Stimulated activated CD4-positive, alpha-beta T cell treated with anti-CD3 and anti-CD28 coated beads, Interleukin-15, amount 100 ng/mL, for 1 hour (primary cell): ENCODE measurements around the gene TRMU.

ENCODE experiments used
- DNase-seq, 2 donors: peaks; one replicate each; pipeline ENCODE4 v3.0.0-alpha.2; 2020; ENCODE audit warnings: low read depth in 1 of 2, low spot score in 1 of 2

Gene TRMU

GRCh38 chr22:46335201-46336118, at the start of gene TRMU:
TRMU (plus strand) TSS chr22:46335714; CDS start chr22:46335765, 51 bp downstream.
- peak; percentile 50 to 60 for DNase-seq

DNA sequence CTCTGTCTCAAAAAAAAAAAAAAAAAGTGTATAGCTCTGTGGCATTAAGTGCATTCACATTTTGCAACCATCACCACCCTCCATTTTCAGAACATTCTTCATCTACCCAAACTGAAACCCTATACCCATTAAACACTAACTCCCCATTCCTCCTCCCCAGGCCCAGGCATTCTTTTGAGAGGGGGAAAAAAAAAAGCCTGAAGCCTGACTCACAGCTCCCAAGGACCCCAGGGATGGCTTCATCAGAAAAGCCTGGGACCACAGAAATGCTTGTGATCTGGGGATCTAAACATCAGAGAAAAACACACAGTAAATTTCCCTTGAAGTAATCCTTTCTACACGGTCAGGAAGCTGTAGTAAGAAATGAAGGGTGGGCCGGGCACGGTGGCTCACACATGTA, 49.5 kb upstream of the TRMU start:
- no peak for DNase-seq

GRCh38 chr22:46286941-46287872, 48.3 kb upstream of the TRMU start:
- no peak for DNase-seq

- DNase-seq, result no peak
These were observed 47.4 kb upstream of the TRMU start for GRCh38 chr22:46287873-46288751.

- no peak for DNase-seq
These were observed 46.7 kb upstream of the TRMU start for GRCh38 chr22:46288846-46289243.

DNA sequence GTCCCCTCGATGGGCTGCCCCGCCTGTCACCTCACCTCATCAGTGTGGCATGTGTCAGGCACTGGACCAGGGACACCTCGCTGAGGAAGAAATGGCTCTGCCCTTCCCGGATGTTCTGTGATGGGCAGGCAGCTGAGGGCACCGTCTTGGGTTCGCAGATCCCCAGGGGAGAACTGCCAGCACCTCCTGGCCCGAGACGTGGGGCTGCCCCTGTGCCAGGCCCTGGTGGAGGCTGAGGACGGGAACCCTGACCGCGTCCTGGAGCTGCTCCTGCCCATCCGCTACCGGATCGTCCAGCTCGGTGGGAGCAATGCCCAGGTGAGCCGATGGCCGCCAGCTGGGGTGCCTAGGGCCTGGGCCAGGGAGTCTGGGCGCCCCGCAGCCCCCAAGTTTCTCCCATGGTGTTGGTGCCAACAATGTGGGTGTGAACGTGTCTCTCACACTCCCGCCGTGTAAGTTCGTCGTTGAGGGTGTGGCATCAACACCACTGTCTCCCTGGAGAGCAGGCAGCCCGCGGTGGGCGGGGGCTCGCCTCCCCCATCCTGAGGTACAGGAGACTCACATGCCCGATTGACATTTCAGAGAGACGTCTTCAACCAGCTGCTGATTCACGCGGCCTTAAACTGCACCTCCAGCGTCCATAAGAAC, 46.1 kb upstream of the TRMU start:
- DNase-seq, result no peak

- no peak for DNase-seq
These were observed 45.2 kb upstream of the TRMU start for GRCh38 chr22:46290121-46290842.

DNA sequence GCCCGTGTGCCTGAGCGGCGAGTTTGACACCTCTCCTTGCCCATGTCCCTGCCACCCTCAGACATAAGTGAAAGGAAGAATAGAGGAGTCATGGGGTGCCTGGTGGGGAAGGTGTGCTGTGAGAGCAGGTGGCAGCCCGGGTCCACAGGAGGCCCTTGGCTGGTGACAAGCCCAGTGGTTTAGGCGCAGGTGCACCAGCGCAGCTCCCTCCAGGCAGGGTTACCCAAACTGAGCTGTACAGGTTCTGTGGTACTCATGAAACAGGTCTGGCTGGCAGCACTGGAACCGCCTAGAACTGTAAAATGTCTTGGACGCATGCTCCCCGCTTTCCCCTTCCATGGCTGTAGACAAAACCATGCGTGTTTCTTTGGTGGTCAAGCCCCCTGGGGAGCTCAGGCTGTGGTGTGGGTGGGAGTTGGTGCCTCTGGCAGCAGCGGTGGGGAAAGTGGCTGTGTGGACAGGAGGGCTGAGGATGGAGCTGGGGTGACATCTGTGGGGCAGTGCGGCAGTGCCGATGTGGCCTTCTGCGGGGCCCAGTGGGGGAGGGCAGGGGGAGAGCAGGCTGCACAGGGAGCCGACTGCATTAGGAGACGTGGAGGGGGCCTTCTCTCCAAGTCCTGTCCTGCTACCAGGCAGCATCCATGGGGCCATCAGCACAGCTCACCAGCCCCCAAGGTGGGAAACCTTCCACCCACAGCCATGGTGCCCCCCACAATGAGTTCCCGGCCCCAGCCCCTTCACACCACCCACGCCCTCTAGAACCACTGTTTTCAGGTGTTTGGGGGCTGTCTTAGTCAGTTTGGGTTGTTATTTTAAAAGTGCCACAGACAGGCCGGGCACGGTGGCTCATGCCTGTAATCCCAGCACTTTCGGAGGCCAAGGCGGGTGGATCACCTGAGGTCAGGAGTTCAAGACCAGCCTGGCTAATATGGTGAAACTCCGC, 44.4 kb upstream of the TRMU start:
- DNase-seq, result no peak

DNA sequence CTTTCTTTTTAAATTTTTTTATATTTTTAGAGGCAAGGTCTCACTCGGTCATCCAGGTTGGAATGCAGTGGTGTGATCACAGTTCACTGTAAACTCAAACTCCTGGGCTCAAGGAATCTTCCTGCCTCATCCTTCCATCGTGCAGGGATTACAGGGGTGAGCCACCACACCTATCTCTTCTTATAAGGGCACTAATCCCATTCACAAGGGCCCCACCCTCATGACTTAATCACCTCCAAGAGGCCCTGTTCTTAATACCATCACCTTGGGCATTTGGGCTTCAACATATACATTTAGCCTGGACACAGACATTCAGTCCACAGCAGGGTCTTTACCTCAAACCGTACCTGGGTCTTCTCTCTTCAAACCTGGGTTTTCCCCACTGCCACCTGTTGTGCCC, 43.3 kb upstream of the TRMU start:
- DNase-seq, result no peak

GRCh38 chr22:46292732-46293131, 42.8 kb upstream of the TRMU start:
- DNase-seq, result no peak

GRCh38 chr22:46293577-46294260, 41.8 kb upstream of the TRMU start:
- no peak for DNase-seq

DNA sequence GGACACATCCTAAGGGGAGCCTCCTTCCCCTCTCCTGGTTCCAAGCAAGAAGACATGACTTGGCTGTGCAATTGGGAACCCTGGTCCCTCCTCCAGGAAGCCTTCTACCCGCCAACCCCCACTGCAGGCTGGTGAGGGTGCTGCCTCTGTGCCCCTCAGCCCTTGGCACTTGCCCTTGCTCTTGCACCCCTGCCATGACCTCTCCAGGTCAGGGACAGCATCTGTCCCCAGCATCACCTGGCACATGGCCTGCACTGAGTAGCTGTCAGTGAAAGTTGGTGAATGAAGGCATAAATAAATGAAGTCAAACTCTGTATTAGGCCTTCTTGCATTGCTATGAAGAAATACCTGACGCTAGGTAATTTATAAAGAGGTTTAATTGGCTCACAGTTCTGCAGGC, 40.7 kb upstream of the TRMU start:
- DNase-seq, result no peak

- DNase-seq, result no peak
These were observed 40.1 kb upstream of the TRMU start for GRCh38 chr22:46295277-46295971.

GRCh38 chr22:46296257-46297150, 39.0 kb upstream of the TRMU start, which contains the start of gene GTSE1:
GTSE1 (plus strand) TSS chr22:46296870; CDS start chr22:46297401, 531 bp downstream.
- peak; percentile 93 to 94 for DNase-seq

DNA sequence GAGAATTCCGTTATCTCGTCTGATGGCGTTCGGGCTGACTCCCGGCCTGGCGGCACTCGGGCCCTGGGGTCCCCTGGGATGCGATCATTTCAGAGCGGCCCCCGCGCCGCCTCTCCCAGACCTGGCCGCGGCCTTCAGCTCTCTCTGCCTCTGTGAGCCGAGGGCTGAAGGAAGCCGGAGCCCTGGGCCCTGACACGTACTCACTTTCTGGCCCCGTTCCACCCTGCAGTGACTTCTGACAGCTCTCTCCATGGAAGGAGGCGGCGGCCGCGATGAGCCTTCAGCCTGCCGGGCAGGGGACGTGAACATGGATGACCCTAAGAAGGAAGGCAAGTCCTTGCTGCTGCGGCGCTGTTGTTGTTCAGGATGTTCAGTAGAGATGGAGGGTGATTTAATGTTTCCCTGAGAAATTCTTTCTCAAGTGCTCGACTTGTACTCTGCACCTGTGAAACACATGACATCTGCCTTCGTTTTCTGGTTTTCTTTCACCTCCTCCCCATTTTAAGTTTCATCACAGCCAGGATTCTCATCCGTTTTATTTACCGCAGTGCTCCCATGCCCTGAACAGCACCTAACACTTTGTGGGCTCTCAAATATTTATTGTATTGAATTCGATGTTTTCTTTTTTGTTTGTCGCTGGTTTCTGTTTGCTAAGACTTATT, 38.2 kb upstream of the TRMU start:
- DNase-seq, result no peak

GRCh38 chr22:46299101-46299500, 36.4 kb upstream of the TRMU start:
- DNase-seq, result no peak
